Neural crest cell (in vitro differentiated cells): Measurements from ENCODE around the gene OR2J1. TPM values are rescaled to one million over a fixed set of nuclear protein-coding genes. Genes with fewer than 3 reads are reported as not detected.
"Not testable (repeated sequence)": the region's sequence is repeated elsewhere in the genome, so short reads cannot be mapped to it uniquely, and the experiment has no call there.

ENCODE experiments used
- DNase-seq: peaks from one replicate; pipeline ENCODE4 v3.0.0; 2021; ENCODE audit warnings: low read depth, mixed read lengths, low spot score
- H3K27ac Mint-ChIP-seq: one replicate; pipeline ENCODE4 v1.8.0; 2021; ENCODE audit warnings: mild to moderate bottlenecking, mixed read lengths; ENCODE audit not compliant: unreplicated experiment
- H3K27me3 Mint-ChIP-seq: 2 replicates; pipeline ENCODE4 v1.8.0; 2021; ENCODE audit warnings: low read depth, mild to moderate bottlenecking, mixed read lengths
- H3K36me3 Mint-ChIP-seq: 2 replicates; pipeline ENCODE4 v1.8.0; 2021; ENCODE audit warnings: low read depth, mild to moderate bottlenecking, mixed read lengths
- H3K4me1 Mint-ChIP-seq: 2 replicates; pipeline ENCODE4 v1.8.0; 2021; ENCODE audit warnings: mixed read lengths
- H3K4me3 Mint-ChIP-seq: one replicate; pipeline ENCODE4 v1.8.0; 2021; ENCODE audit warnings: mild to moderate bottlenecking, mixed read lengths
- H3K9me3 Mint-ChIP-seq: 2 replicates; pipeline ENCODE4 v1.8.0; 2021; ENCODE audit warnings: mixed read lengths
- total RNA-seq: library from RNA; stranded (reverse); gene quantifications from 2 replicates; pipeline ENCODE4 v1.2.1, GENCODE V29; 2021
- TF ChIP-seq, protein P1 (sequence below): fragments of 200-600 bp; sonication (generic); conservative IDR thresholded peaks from 2 replicates; pipeline ENCODE4 v1.5.0; 2021; ENCODE audit warnings: antibody characterized with exemption, mild to moderate bottlenecking

The OR2J1 gene
- total RNA-seq, 1 donor from 2014 or later, result not detected

DNA sequence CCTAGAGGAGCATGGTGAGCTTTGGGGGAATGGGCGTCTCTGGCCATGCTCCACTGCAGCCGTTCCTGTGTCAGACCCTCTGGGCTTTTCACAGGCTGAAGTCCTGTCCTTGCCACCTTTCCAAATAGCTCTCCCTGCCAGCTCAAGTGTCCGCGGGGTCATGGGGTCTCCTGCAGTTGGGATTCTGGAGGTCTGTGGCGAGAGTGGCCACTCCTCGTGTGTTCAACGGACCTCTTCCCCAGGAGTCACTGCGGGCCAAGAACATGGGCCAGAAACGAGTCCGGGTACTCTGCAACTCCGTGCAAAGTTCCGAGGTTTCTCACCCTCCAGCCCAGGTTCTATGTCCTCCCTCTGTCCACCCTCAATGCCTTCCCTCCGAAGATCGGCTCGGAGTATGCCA, 16.8 kb upstream of the OR2J1 start:
- no peak for DNase-seq
- H3K9me3 Mint-ChIP-seq, result no peaks in the 10 kb centered on the region
- no peaks in the 10 kb centered on the region for H3K36me3 Mint-ChIP-seq
- no peak overlapping the region for H3K27ac Mint-ChIP-seq
- no peaks in the 10 kb centered on the region for H3K4me1 Mint-ChIP-seq
- TF ChIP-seq, protein P1, sequence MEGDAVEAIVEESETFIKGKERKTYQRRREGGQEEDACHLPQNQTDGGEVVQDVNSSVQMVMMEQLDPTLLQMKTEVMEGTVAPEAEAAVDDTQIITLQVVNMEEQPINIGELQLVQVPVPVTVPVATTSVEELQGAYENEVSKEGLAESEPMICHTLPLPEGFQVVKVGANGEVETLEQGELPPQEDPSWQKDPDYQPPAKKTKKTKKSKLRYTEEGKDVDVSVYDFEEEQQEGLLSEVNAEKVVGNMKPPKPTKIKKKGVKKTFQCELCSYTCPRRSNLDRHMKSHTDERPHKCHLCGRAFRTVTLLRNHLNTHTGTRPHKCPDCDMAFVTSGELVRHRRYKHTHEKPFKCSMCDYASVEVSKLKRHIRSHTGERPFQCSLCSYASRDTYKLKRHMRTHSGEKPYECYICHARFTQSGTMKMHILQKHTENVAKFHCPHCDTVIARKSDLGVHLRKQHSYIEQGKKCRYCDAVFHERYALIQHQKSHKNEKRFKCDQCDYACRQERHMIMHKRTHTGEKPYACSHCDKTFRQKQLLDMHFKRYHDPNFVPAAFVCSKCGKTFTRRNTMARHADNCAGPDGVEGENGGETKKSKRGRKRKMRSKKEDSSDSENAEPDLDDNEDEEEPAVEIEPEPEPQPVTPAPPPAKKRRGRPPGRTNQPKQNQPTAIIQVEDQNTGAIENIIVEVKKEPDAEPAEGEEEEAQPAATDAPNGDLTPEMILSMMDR, result no peak
- no peak overlapping the region for H3K4me3 Mint-ChIP-seq
- peaks cover 6% of the 10 kb centered on the region for H3K27me3 Mint-ChIP-seq

DNA sequence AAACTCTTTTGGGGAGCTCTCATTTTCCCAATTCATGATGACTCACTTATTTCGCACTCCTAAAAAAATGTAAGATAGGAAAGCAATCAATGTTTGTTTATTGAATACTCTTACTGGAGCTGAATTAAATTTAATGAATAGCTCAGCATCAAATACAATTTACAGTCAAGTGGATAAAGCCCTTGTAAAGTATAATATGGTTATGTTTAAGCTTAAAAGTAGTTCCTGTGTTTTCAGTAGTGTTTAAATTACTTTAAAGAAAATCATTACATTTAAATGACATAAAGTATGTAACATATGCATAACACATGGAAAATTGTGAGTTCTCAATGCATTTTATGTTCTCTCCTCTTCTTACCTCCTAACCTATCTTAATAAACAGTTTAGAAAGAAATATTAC, 12.1 kb upstream of the OR2J1 start, which contains the start of gene OR2B3:
TSS of gene OR2B3 (minus strand) at position 101 of the 400 bp plus-strand sequence. CDS start at position 36, 65 bp downstream.
- H3K27me3 Mint-ChIP-seq, result peaks cover 4% of the 10 kb centered on the region
- H3K36me3 Mint-ChIP-seq, result no peaks in the 10 kb centered on the region
- H3K27ac Mint-ChIP-seq, result no peak within 1 kb of the TSS
- no peaks in the 10 kb centered on the region for H3K9me3 Mint-ChIP-seq
- H3K4me1 Mint-ChIP-seq, result no peaks in the 10 kb centered on the region
- TF ChIP-seq, protein P1, result no peak
- DNase-seq, result no peak
- H3K4me3 Mint-ChIP-seq, result no peak within 1 kb of the TSS

DNA sequence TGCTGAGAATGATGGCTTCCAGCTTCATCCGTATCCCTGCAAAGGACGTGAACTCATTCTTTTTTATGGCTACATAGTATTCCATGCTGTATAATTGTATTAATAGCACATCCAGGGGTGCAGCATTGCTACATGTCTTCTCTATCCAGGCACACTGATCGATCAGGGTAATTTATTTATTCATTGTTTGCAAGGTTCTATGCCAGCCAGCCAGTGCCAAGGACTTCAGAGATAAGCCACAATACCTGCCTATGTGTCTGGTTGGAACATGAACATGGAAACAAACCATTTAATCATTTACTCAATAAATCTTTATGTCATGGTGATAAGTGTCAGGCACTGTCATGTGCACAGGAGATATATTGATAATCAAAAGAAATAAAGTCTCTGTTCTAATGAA, 6.3 kb upstream of the OR2J1 start:
- no peak for DNase-seq
- H3K36me3 Mint-ChIP-seq, result no peaks in the 10 kb centered on the region
- TF ChIP-seq, protein P1, result no peak
- H3K9me3 Mint-ChIP-seq, result no peaks in the 10 kb centered on the region
- no peaks in the 10 kb centered on the region for H3K4me1 Mint-ChIP-seq
- no peak overlapping the region for H3K27ac Mint-ChIP-seq
- no peak overlapping the region for H3K4me3 Mint-ChIP-seq
- H3K27me3 Mint-ChIP-seq, result peaks cover 3% of the 10 kb centered on the region

DNA sequence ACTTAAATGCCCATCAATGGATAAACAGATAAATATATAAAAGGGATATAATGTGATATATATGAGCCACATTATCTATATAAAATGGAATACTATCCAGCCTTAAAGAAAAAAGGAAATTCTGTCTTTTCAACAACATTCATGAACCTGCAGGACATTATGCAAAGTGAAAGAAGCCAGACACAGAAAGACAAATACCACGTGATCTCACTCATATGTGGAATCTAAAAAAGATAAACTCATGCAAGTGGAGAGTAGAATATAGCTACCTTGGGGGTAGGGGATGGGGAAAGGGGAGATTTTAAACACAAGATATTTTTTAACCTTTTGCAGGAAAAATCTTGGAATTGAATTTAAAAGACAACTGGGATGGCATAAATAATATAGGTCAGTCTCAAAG, 1.5 kb upstream of the OR2J1 start:
- no peak for DNase-seq
- peaks cover 22% of the 10 kb centered on the region for H3K27me3 Mint-ChIP-seq
- H3K4me3 Mint-ChIP-seq, result no peak overlapping the region
- no peak overlapping the region for H3K27ac Mint-ChIP-seq
- TF ChIP-seq, protein P1, result no peak
- H3K4me1 Mint-ChIP-seq, result no peaks in the 10 kb centered on the region
- no peaks in the 10 kb centered on the region for H3K36me3 Mint-ChIP-seq
- no peaks in the 10 kb centered on the region for H3K9me3 Mint-ChIP-seq

DNA sequence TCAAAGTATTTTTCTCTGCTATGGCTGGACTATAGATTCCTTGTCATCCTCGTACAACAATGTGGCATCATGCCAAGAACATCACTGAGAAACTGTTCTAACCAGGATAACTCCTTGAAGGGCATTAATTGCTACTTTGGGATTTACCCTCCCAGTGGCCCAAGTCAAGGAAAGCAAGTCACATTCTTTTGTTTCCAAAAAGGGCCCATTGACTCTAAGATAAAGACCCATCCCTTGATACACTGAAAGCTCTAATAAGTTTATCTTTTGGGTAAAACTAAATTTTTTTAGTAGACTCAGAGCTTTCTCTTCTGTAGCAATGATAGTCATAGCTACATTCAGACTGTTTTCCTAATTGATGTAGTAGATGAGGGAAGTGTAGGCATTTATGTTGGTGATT, 8.5 kb downstream of the OR2J1 start, which contains the start of gene OR2J3:
TSS of gene OR2J3 (plus strand) at position 301 of the 400 bp plus-strand sequence. CDS start 3,833 bp downstream, outside the sequence.
- Mint-ChIP-seq H3K4me3 (no peak within 1 kb of the TSS), H3K27me3 (peaks cover 51% of the 10 kb centered on the region), H3K36me3 (no peaks in the 10 kb centered on the region), H3K27ac (no peak within 1 kb of the TSS), H3K9me3 (peaks cover 4% of the 10 kb centered on the region), H3K4me1 (no peaks in the 10 kb centered on the region)
- DNase-seq, result no peak
- TF ChIP-seq, protein P1, result no peak

DNA sequence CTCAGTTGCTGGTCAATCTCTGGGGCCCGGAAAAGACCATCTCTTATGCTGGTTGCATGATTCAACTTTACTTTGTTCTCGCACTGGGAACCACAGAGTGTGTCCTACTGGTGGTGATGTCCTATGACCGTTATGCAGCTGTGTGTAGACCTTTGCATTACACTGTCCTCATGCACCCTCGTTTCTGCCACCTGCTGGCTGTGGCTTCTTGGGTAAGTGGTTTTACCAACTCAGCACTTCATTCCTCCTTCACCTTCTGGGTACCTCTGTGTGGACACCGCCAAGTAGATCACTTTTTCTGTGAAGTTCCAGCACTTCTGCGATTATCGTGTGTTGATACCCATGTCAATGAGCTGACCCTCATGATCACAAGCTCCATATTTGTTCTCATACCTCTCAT, 12.8 kb downstream of the OR2J1 start:
- no peak overlapping the region for H3K27ac Mint-ChIP-seq
- no peak overlapping the region for H3K4me3 Mint-ChIP-seq
- no peaks in the 10 kb centered on the region for H3K4me1 Mint-ChIP-seq
- TF ChIP-seq, protein P1, result no peak
- no peak for DNase-seq
- H3K27me3 Mint-ChIP-seq, result peaks cover 45% of the 10 kb centered on the region
- no peaks in the 10 kb centered on the region for H3K36me3 Mint-ChIP-seq
- no peaks in the 10 kb centered on the region for H3K9me3 Mint-ChIP-seq

DNA sequence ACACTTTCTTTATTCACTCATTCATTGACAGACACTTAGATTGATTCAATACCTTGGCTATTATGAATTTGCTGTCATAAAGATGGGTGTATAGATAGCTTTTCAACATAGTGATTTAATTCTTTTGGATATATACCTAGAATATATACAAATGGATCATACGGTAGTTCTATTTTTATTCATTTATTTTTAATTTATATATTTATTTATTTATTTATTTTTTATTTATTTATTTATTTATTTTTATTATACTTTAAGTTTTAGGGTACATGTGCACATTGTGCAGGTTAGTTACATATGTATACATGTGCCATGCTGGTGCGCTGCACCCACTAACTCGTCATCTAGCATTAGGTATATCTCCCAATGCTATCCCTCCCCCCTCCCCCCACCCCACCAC, 15.7 kb downstream of the OR2J1 start:
- not testable (repeated sequence) for H3K36me3 Mint-ChIP-seq, H3K4me1 Mint-ChIP-seq, H3K27ac Mint-ChIP-seq, DNase-seq, H3K4me3 Mint-ChIP-seq, H3K9me3 Mint-ChIP-seq
- H3K27me3 Mint-ChIP-seq, result peaks cover 26% of the 10 kb centered on the region
